NCI-H524 (cell line): Measurements from ENCODE around the gene TARS2.

Experiments used
- DNase-seq, 2 experiments: peaks; one replicate each; lab custom pipeline; 2025; lab: John Stamatoyannopoulos, UW

The TARS2 gene

GRCh38 chr1:150507912-150508864, 21.0 kb downstream of the TARS2 start, which contains the start of gene ECM1:
ECM1 (plus strand) TSS chr1:150508109; CDS start chr1:150508210, 101 bp downstream.
- no peak for DNase-seq

GRCh38 chr1:150508982-150509381, 21.8 kb downstream of the TARS2 start:
- DNase-seq: no peak

GRCh38 chr1:150511551-150511950, 24.3 kb downstream of the TARS2 start:
- DNase-seq: no peak

GRCh38 chr1:150511985-150512660, 24.9 kb downstream of the TARS2 start:
- DNase-seq: no peak

GRCh38 chr1:150512846-150513245, 25.6 kb downstream of the TARS2 start:
- DNase-seq: no peak

- DNase-seq: peak; percentile 26 to 55
These were observed 26.2 kb downstream of the TARS2 start for GRCh38 chr1:150513351-150513791.

- no peak for DNase-seq
These were observed 27.0 kb downstream of the TARS2 start for GRCh38 chr1:150514260-150514659.

- no peak for DNase-seq
These were observed 27.7 kb downstream of the TARS2 start for GRCh38 chr1:150514913-150515327.

- DNase-seq: peak; percentile 90 to 94
These were observed 28.3 kb downstream of the TARS2 start, which contains the start of gene FALEC for GRCh38 chr1:150515328-150516049. FALEC (plus strand) TSS chr1:150515752.

GRCh38 chr1:150516050-150516591, 28.9 kb downstream of the TARS2 start:
- peak; percentile 31 to 37 for DNase-seq

- no peak for DNase-seq
These were observed 29.4 kb downstream of the TARS2 start for GRCh38 chr1:150516616-150517015.

- DNase-seq: no peak
These were observed 34.2 kb downstream of the TARS2 start for GRCh38 chr1:150521196-150521968.

- DNase-seq: no peak
These were observed 38.1 kb downstream of the TARS2 start for GRCh38 chr1:150525348-150525747.

- DNase-seq: no peak
These were observed 41.0 kb downstream of the TARS2 start for GRCh38 chr1:150528196-150528595.

- no peak for DNase-seq
These were observed 41.8 kb downstream of the TARS2 start for GRCh38 chr1:150529017-150529416.

GRCh38 chr1:150530491-150531159, 43.4 kb downstream of the TARS2 start:
- DNase-seq: no peak

- DNase-seq: no peak
These were observed 45.6 kb downstream of the TARS2 start for GRCh38 chr1:150532860-150533259.

- no peak for DNase-seq
These were observed 46.8 kb downstream of the TARS2 start for GRCh38 chr1:150534002-150534401.

GRCh38 chr1:150535511-150536287, 48.5 kb downstream of the TARS2 start:
- DNase-seq: no peak
